Mammary epithelial cell (primary cell): ENCODE results near the gene PITX3.

ENCODE experiments used
- CTCF ChIP-seq, 2 donors: IDR thresholded peaks in 1 of 2; conservative IDR thresholded peaks in 1 of 2; 2 replicates each; pipeline ENCODE4 v1.5.1; 2011 to 2012; ENCODE audit warnings: inconsistent platforms in 2 of 2, low read length in 2 of 2, mild to moderate bottlenecking in 2 of 2, control low read depth in 1 of 2, low read depth in 1 of 2; ENCODE audit not compliant: insufficient read depth in 1 of 2; ENCODE audit errors: extremely low read depth in 1 of 2
- EZH2 ChIP-seq: IDR thresholded peaks from 2 replicates; pipeline ENCODE4 v1.6.1; 2012; ENCODE audit warnings: low read length, inconsistent platforms, borderline replicate concordance

- no peak for TF ChIP-seq CTCF (conservative IDR thresholded peaks at IDR 0.05 in 1 of 2, IDR thresholded peaks at IDR 0.05 in 1 of 2; ENCODE audit: extremely low read depth in 1 of 2, insufficient read depth in 1 of 2, low read depth in 1 of 2, low read length in 2 of 2)
- no peak for TF ChIP-seq EZH2
Observed at GRCh38 chr10:102233997-102234396, 7.3 kb downstream of the PITX3 start.
